ENCODE data around the gene DMXL1.

Gene DMXL1

GRCh38 chr5:119289438-119290044, 218.7 kb downstream of the DMXL1 start:
- DNase-seq (ENCODE audit: low spot score), result no peak

GRCh38 chr5:119290161-119290569, 219.3 kb downstream of the DMXL1 start:
- no peak for DNase-seq (ENCODE audit: low spot score)

GRCh38 chr5:119290607-119291006, 219.7 kb downstream of the DMXL1 start:
- no peak for DNase-seq (ENCODE audit: low spot score)

- no peak for DNase-seq (ENCODE audit: low spot score)
Measured at GRCh38 chr5:119291056-119291455, 220.2 kb downstream of the DMXL1 start.

GRCh38 chr5:119291877-119292276, 221.0 kb downstream of the DMXL1 start:
- DNase-seq (ENCODE audit: low spot score), result no peak

GRCh38 chr5:119292701-119293515, 222.0 kb downstream of the DMXL1 start:
- no peak for DNase-seq (ENCODE audit: low spot score)

GRCh38 chr5:119293516-119293829, 222.6 kb downstream of the DMXL1 start:
- DNase-seq (ENCODE audit: low spot score), result no peak
